Stimulated activated CD4-positive, alpha-beta T cell treated with anti-CD3 and anti-CD28 coated beads, TNF-alpha, amount 100 ng/mL, for 4 hours (primary cell): ENCODE measurements around the gene OR7G1.

ENCODE experiments used
- DNase-seq, 3 experiments: peaks; one replicate each; pipeline ENCODE4 v3.0.0-alpha.2; 2020; ENCODE audit warnings: low read depth in 3 of 3

OR7G1 gene

GRCh38 chr19:9115307-9115813 lies at the start of gene OR7G1:
OR7G1 (minus strand) TSS chr19:9115763; CDS start chr19:9115763, 0 bp downstream.
- DNase-seq, result no peak

GRCh38 chr19:9165261-9165660 lies 49.7 kb upstream of the OR7G1 start:
- no peak for DNase-seq

GRCh38 chr19:9161427-9161826 lies 45.9 kb upstream of the OR7G1 start:
- no peak for DNase-seq

GRCh38 chr19:9159891-9160290 lies 44.3 kb upstream of the OR7G1 start:
- no peak for DNase-seq

GRCh38 chr19:9156304-9156703 lies 40.7 kb upstream of the OR7G1 start:
- no peak for DNase-seq

- DNase-seq, result no peak
These were observed 40.0 kb upstream of the OR7G1 start for GRCh38 chr19:9155591-9155990.

GRCh38 chr19:9151367-9151766 lies 35.8 kb upstream of the OR7G1 start:
- DNase-seq, result no peak

- no peak for DNase-seq
These were observed 35.1 kb upstream of the OR7G1 start for GRCh38 chr19:9150650-9151049.

GRCh38 chr19:9149997-9150396 lies 34.4 kb upstream of the OR7G1 start:
- DNase-seq, result no peak

GRCh38 chr19:9148697-9149096 lies 33.1 kb upstream of the OR7G1 start:
- no peak for DNase-seq

GRCh38 chr19:9146882-9147281 lies 31.3 kb upstream of the OR7G1 start:
- DNase-seq, result no peak

GRCh38 chr19:9144920-9145319 lies 29.4 kb upstream of the OR7G1 start:
- DNase-seq, result no peak

- peak; percentile 72 to 82 (median 82) for DNase-seq
These were observed 24.8 kb upstream of the OR7G1 start, which contains the start of gene ZNF317 for GRCh38 chr19:9140159-9140874. ZNF317 (plus strand) TSS chr19:9140397; CDS start chr19:9156017, 15,620 bp downstream.

- DNase-seq, result no peak
These were observed 24.1 kb upstream of the OR7G1 start for GRCh38 chr19:9139609-9140158.

- no peak for DNase-seq
These were observed 16.9 kb upstream of the OR7G1 start for GRCh38 chr19:9132422-9132821.

- DNase-seq, result no peak
These were observed 15.4 kb upstream of the OR7G1 start for GRCh38 chr19:9130965-9131364.

GRCh38 chr19:9128171-9128570 lies 12.6 kb upstream of the OR7G1 start:
- DNase-seq, result no peak

GRCh38 chr19:9126900-9127405 lies 11.4 kb upstream of the OR7G1 start, which contains the start of gene OR7G3:
OR7G3 (minus strand) TSS chr19:9126950; CDS start chr19:9126950, 0 bp downstream.
- DNase-seq, result no peak

GRCh38 chr19:9116547-9116946 lies 984 bp upstream of the OR7G1 start:
- no peak for DNase-seq

GRCh38 chr19:9109959-9110358 lies 5.6 kb downstream of the OR7G1 start:
- no peak for DNase-seq

GRCh38 chr19:9107375-9107774 lies 8.2 kb downstream of the OR7G1 start, which contains the start of gene OR7G2:
OR7G2 (minus strand) TSS chr19:9107475; CDS start chr19:9103243, 4,232 bp downstream.
- DNase-seq, result no peak

- DNase-seq, result no peak
These were observed 28.8 kb downstream of the OR7G1 start, which contains the start of gene OR1M1 for GRCh38 chr19:9086761-9087160. OR1M1 (plus strand) TSS chr19:9087061; CDS start chr19:9093245, 6,184 bp downstream.

GRCh38 chr19:9078651-9079050 lies 36.9 kb downstream of the OR7G1 start:
- DNase-seq, result no peak
